K562 (cell line): ENCODE measurements around the gene SDC3. TPM values are rescaled to one million over a fixed set of nuclear protein-coding genes. Genes with fewer than 3 reads are reported as not detected.

Experiments
- ATAC-seq: fragments of 200-7000 bp; cut with Tn5 transposase; 3 replicates; pipeline ENCODE4 v1.9.1; 2020; ENCODE audit warnings: moderate library complexity
- BruUV-seq: library from RNA; stranded (reverse); fragments of 400-500 nt; replicated peaks from 2 replicates; lab custom pipeline; 2021; lab: Mats Ljungman, UMichigan
- CTCF ChIA-PET: fragments of 300-600 bp; formaldehyde crosslinking; extraction: SDS; loops from one replicate; lab custom pipeline; 2021; ENCODE audit warnings: low intra/inter-chr PET ratio; lab: Yijun Ruan, JAX
- POLR2A ChIA-PET: fragments of 300-600, 350-650 bp; sonication (Branson Sonifier 250); formaldehyde crosslinking; extraction: SDS; loops from one replicate; lab custom pipeline; 2021; ENCODE audit warnings: antibody characterized with exemption, inconsistent platforms; lab: Yijun Ruan, JAX
- DNase-seq, 4 experiments: peaks; one replicate each; pipeline versions ENCODE4 v3.0.0 to v3.0.0-alpha.2; 2011 to 2018; ENCODE audit warnings: low spot score in 3 of 4, mixed read lengths in 3 of 4; ENCODE audit errors: extremely low read depth in 1 of 4
- FAIRE-seq: peaks from 2 replicates; lab custom pipeline; 2011; peaks lifted over from hg19 to GRCh38; lab: Jason Lieb, UNC
- H2AFZ ChIP-seq: 2 replicates; pipeline ENCODE4 v1.6.0; 2011; ENCODE audit warnings: low read depth, low read length, control low read depth, inconsistent platforms
- H3K27ac ChIP-seq: fragments of 200-600 bp; 3 replicates; pipeline ENCODE4 v1.8.0; 2011; ENCODE audit warnings: low read depth, mild to moderate bottlenecking, control low read depth, inconsistent platforms, low read length, moderate library complexity, mixed read lengths; ENCODE audit errors: extremely low read depth
- H3K27me3 ChIP-seq, 2 experiments: fragments of 300-600 bp in 1 of 2; 2 replicates in 1 of 2; 3 replicates in 1 of 2; pipeline versions ENCODE4 v1.6.0 to v1.8.0; 2011; ENCODE audit warnings: inconsistent platforms in 2 of 2, low read length in 2 of 2, mild to moderate bottlenecking in 1 of 2, mixed read lengths in 1 of 2, moderate library complexity in 1 of 2; ENCODE audit not compliant: control insufficient read depth in 2 of 2, insufficient read depth in 2 of 2
- H3K36me3 ChIP-seq: fragments of 300-600 bp; 3 replicates; pipeline ENCODE4 v1.8.0; 2011; ENCODE audit warnings: mild to moderate bottlenecking, low read length, inconsistent platforms; ENCODE audit not compliant: control insufficient read depth, insufficient read depth
- H3K4me1 ChIP-seq, 2 experiments: fragments of 200-600 bp in 1 of 2; replicated peaks in 1 of 2; 2 replicates in 1 of 2; 3 replicates in 1 of 2; pipeline versions ENCODE4 v1.5.1 to v1.8.0; 2011; ENCODE audit warnings: inconsistent platforms in 2 of 2, low read length in 2 of 2, mild to moderate bottlenecking in 1 of 2, mixed read lengths in 1 of 2, moderate library complexity in 1 of 2; ENCODE audit not compliant: control insufficient read depth in 2 of 2, insufficient read depth in 2 of 2
- H3K4me2 ChIP-seq: 2 replicates; pipeline ENCODE4 v1.6.1; 2011; ENCODE audit warnings: low read length, control low read depth, inconsistent platforms, mixed read lengths; ENCODE audit not compliant: insufficient read depth
- H3K4me3 ChIP-seq: fragments of 200-600 bp; sonication (generic), shearing (Covaris generic); 2 replicates; pipeline ENCODE4 v1.5.1; 2016; ENCODE audit warnings: control low read depth, inconsistent platforms
- H3K79me2 ChIP-seq: fragments of 200-600 bp; 3 replicates; pipeline ENCODE4 v1.8.0; 2011; ENCODE audit warnings: low read length, inconsistent platforms; ENCODE audit not compliant: control insufficient read depth, insufficient read depth
- H3K9ac ChIP-seq, 2 experiments: 2 replicates each; pipeline versions ENCODE4 v1.6.0 to v1.6.1; 2011; ENCODE audit warnings: low read depth in 2 of 2, low read length in 2 of 2, control low read depth in 1 of 2, inconsistent platforms in 1 of 2, mild to moderate bottlenecking in 1 of 2, mixed read lengths in 1 of 2; ENCODE audit not compliant: insufficient read depth in 1 of 2
- H3K9me1 ChIP-seq: one replicate; pipeline ENCODE4 v1.6.0; 2011; ENCODE audit warnings: inconsistent platforms, mild to moderate bottlenecking, low read length, moderate library complexity; ENCODE audit not compliant: control insufficient read depth, insufficient read depth
- H3K9me3 ChIP-seq: replicated peaks from 2 replicates; pipeline ENCODE4 v1.5.1; 2011; ENCODE audit warnings: low read depth, low read length, inconsistent platforms; ENCODE audit not compliant: control insufficient read depth, insufficient read depth
- H4K20me1 ChIP-seq: replicated peaks from 2 replicates; pipeline ENCODE4 v1.6.1; 2011; ENCODE audit warnings: low read length, inconsistent platforms, mixed read lengths; ENCODE audit not compliant: control insufficient read depth, insufficient read depth
- HDAC6 ChIP-seq: IDR thresholded peaks from 2 replicates; pipeline ENCODE4 v1.6.1; 2012; ENCODE audit warnings: low read depth, mild to moderate bottlenecking, control low read depth, inconsistent platforms, low read length, moderate library complexity
- ZFP36 ChIP-seq: fragments of 150-350 bp; IDR thresholded peaks from 2 replicates; pipeline ENCODE4 v1.6.1; 2018; ENCODE audit warnings: low read length, low read depth; ENCODE audit not compliant: partially characterized antibody
- ZNF584 ChIP-seq: fragments of 200-800 bp; sonication (Bioruptor generic); IDR thresholded peaks from 2 replicates; pipeline ENCODE4 v1.6.1; 2016; ENCODE audit warnings: low read depth, mild to moderate bottlenecking, missing genetic modification characterization, missing compliant biosample characterization
- WGBS: fragments of 100-300 bp; shearing (Covaris generic); methylation state at CpG from one replicate; pipeline ENCODE4 v1.1.6; 2016; ENCODE audit warnings: low coverage, mixed read lengths; ENCODE audit not compliant: insufficient coverage; ENCODE audit errors: missing lambda C conversion rate; 5-methylcytosine and 5-hydroxymethylcytosine counted together
- in situ Hi-C: fragments of 300-500 bp; cut with MboI; formaldehyde crosslinking; loops from 4 replicates; pipeline ENCODE4 v1.15.0; 2018; ENCODE audit warnings: inconsistent platforms, mixed read lengths
- intact Hi-C: fragments of 100-400 bp; cut with micrococcal nuclease; formaldehyde crosslinking; loops from 2 replicates; pipeline ENCODE4 v1.14.2; 2022
- polyA plus RNA-seq, 8 experiments: library from polyadenylated mRNA; depleted of rRNA in 4 of 8; stranded (reverse) in 5 of 8; unstranded in 3 of 8; fragments of >200 nt; fragmentation: Nextera tagmentation in 2 of 8; fragmentation: Illumina TruSeq in 1 of 8; extraction: Ambion mirVana in 2 of 8; extraction: Trizol in 1 of 8; gene quantifications; 2 replicates each; pipeline versions ENCODE4 v1.2.1 to v1.2.3, GENCODE V29; 2011 to 2014; ENCODE audit warnings: inconsistent platforms in 1 of 8, missing spikeins in 1 of 8
- total RNA-seq, 7 experiments: library from RNA; depleted of rRNA in 6 of 7; stranded (reverse); fragments of >200 nt in 6 of 7; fragmentation: Illumina TruSeq in 2 of 7; extraction: Trizol in 2 of 7; gene quantifications; 2 replicates each; pipeline versions ENCODE4 v1.2.1 to v1.2.3, GENCODE V29; 2011 to 2021; ENCODE audit warnings: low replicate concordance in 1 of 7
- TF ChIP-seq, protein P1 (sequence below), 2 experiments: fragments of 450-650 bp; IDR thresholded peaks; 2 replicates each; pipeline ENCODE4 v1.6.1; 2016; ENCODE audit warnings: mild to moderate bottlenecking in 2 of 2, borderline replicate concordance in 1 of 2, low read depth in 1 of 2, moderate library complexity in 1 of 2
- TF ChIP-seq, protein P2 (sequence below): fragments of 250-450 bp; sonication (Bioruptor Pico); IDR thresholded peaks from 2 replicates; pipeline ENCODE4 v1.9.0; 2021; ENCODE audit warnings: mild to moderate bottlenecking, inconsistent platforms
- TF ChIP-seq, protein P3 (sequence below): sonication (generic); formaldehyde crosslinking; IDR thresholded peaks from 2 replicates; pipeline ENCODE4 v1.9.0; 2022; ENCODE audit warnings: mild to moderate bottlenecking, missing genetic modification reagents
- TF ChIP-seq, protein P4 (sequence below): fragments of 450-650 bp; formaldehyde crosslinking; IDR thresholded peaks from 2 replicates; pipeline ENCODE4 v1.4.0; 2022; ENCODE audit warnings: missing genetic modification characterization

Gene SDC3
- total and polyA plus RNA-seq, 9 of the 15 experiments (the other 6 are each of a cell fraction or from before 2014, with no cell fraction given): 0.38 to 44.1 (median 12.1) TPM

DNA sequence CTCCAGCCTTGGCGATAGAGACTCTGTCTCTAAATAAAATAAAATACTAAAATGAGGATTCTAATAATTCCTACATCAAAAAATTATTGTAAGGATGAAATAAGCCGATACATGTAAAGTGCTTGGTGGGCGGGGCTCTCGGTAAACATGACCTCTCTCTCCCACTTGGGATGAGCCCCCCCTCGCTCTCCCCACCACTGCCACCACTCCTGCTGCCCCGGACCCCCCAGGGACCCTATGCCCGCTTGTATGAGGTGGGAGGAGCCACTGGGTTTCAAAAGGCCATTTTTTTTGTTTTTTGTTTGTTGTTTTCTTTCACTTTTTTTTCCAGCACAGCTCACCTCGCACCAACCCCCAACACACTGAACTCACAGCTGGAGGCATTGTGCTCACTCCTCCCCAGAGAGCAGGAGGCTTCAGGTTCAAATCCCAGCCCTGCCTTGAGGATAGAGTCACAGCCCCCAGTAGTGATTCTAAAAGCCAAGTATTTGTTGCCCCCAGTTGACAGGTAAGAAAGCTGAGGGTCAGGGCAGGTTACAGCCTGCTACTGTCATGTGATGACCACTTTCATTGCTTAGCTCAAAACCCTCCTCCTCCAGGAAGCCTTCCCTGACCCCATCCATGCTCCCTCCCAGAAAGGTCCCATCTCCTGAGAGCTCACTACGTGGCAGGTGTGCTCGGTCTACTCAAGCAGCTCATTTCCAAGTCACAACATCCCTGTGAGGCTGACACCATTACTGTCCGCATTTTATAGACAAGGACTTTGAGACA lies 4.2 kb downstream of the SDC3 start:
- ATAC-seq (no peak), FAIRE-seq (no peak), DNase-seq (no peak)
- Histone ChIP-seq H3K27me3 (no peaks in the 10 kb centered on the region), H3K9me3 (no peaks in the 10 kb centered on the region), H4K20me1 (peaks cover 24% of the 10 kb centered on the region), H3K79me2 (peaks cover 19% of the 10 kb centered on the region), H3K9me1 (peaks cover 5% of the 10 kb centered on the region), H3K4me1 (peaks cover 44 to 69% of the 10 kb centered on the region in 2 experiments), H2AFZ (no peak overlapping the region), H3K4me2 (no peak overlapping the region), H3K36me3 (no peaks in the 10 kb centered on the region), H3K27ac (no peak overlapping the region), H3K9ac (no peak overlapping the region), H3K4me3 (no peak overlapping the region)
- WGBS: 68% methylated on average over 10 of the region's 11 CpGs
- in situ Hi-C loops (no loop called here), intact Hi-C loops (no loop called here)
- ChIA-PET POLR2A (interaction anchor here (0.5 to 1.5 kb wide), 6 partner anchors 10 to 117 kb away, joined by 3 to 7 read pairs (median 4); no protein-coding TSS in a partner anchor), CTCF (no interaction called here)
- BruUV-seq: no TSS peak
- TF ChIP-seq, protein P1, sequence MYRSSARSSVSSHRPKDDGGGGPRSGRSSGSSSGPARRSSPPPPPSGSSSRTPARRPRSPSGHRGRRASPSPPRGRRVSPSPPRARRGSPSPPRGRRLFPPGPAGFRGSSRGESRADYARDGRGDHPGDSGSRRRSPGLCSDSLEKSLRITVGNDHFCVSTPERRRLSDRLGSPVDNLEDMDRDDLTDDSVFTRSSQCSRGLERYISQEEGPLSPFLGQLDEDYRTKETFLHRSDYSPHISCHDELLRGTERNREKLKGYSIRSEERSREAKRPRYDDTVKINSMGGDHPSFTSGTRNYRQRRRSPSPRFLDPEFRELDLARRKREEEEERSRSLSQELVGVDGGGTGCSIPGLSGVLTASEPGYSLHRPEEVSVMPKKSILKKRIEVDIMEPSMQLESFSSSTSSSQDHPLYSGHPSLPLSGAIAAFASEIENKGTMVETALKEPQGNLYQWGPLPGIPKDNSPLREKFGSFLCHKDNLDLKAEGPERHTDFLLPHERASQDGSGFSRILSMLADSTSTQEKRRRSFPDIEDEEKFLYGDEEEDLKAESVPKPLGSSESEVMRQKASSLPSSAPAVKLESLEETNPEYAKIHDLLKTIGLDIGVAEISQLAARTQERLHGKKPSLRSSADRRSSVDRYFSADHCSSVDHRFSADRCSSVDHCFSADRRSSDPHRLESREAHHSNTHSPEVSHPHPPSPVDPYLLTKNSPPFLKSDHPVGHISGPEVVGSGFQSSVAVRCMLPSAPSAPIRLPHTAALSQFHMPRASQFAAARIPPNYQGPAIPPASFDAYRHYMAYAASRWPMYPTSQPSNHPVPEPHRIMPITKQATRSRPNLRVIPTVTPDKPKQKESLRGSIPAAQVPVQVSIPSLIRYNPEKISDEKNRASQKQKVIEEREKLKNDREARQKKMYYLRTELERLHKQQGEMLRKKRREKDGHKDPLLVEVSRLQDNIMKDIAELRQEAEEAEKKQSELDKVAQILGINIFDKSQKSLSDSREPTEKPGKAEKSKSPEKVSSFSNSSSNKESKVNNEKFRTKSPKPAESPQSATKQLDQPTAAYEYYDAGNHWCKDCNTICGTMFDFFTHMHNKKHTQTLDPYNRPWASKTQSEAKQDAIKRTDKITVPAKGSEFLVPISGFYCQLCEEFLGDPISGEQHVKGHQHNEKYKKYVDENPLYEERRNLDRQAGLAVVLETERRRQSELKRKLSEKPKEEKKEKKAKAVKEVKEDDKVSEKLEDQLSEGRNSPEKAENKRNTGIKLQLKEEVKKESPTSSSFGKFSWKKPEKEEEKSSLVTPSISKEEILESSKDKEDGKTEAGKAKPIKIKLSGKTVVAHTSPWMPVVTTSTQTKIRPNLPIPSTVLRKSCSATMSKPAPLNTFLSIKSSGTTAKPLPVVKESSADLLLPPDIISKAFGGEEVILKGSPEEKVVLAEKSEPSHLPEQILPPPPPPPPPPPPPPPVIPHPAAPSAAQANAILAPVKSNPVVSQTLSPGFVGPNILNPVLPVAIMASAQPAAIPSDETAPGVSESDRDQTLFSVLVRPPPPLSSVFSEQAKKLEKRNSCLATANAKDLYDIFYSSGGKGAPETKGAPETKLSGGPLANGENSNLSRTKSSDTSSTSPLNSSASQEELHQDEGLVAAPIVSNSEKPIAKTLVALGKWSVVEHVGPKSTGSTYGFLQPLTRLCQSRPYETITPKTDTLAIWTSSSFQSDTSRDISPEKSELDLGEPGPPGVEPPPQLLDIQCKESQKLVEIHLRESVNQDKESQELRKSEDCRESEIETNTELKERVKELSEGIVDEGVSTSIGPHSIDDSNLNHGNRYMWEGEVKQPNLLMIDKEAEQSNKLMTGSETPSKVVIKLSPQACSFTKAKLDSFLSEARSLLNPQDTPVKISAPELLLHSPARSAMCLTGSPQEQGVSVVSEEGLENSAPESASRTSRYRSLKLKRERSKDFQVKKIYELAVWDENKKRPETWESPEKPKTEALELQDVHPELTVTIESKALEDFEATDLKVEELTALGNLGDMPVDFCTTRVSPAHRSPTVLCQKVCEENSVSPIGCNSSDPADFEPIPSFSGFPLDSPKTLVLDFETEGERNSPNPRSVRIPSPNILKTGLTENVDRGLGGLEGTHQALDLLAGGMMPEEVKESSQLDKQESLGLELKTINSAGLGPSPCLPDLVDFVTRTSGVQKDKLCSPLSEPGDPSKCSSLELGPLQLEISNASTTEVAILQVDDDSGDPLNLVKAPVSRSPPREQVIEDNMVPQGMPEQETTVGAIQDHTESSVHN (IDR thresholded peaks at IDR 0.05; ENCODE audit: borderline replicate concordance in 1 of 2, low read depth in 1 of 2): no peak
- no peak for TF ChIP-seq HDAC6
- TF ChIP-seq, protein P2, sequence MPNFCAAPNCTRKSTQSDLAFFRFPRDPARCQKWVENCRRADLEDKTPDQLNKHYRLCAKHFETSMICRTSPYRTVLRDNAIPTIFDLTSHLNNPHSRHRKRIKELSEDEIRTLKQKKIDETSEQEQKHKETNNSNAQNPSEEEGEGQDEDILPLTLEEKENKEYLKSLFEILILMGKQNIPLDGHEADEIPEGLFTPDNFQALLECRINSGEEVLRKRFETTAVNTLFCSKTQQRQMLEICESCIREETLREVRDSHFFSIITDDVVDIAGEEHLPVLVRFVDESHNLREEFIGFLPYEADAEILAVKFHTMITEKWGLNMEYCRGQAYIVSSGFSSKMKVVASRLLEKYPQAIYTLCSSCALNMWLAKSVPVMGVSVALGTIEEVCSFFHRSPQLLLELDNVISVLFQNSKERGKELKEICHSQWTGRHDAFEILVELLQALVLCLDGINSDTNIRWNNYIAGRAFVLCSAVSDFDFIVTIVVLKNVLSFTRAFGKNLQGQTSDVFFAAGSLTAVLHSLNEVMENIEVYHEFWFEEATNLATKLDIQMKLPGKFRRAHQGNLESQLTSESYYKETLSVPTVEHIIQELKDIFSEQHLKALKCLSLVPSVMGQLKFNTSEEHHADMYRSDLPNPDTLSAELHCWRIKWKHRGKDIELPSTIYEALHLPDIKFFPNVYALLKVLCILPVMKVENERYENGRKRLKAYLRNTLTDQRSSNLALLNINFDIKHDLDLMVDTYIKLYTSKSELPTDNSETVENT (CRISPR knock-in tag): no peak
- peak; percentile 97 for TF ChIP-seq ZFP36
- no peak for TF ChIP-seq ZNF584 (CRISPR knock-in tag)
- TF ChIP-seq, protein P3, sequence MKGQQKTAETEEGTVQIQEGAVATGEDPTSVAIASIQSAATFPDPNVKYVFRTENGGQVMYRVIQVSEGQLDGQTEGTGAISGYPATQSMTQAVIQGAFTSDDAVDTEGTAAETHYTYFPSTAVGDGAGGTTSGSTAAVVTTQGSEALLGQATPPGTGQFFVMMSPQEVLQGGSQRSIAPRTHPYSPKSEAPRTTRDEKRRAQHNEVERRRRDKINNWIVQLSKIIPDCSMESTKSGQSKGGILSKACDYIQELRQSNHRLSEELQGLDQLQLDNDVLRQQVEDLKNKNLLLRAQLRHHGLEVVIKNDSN (CRISPR knock-in tag): peak; percentile 48
- TF ChIP-seq, protein P4, sequence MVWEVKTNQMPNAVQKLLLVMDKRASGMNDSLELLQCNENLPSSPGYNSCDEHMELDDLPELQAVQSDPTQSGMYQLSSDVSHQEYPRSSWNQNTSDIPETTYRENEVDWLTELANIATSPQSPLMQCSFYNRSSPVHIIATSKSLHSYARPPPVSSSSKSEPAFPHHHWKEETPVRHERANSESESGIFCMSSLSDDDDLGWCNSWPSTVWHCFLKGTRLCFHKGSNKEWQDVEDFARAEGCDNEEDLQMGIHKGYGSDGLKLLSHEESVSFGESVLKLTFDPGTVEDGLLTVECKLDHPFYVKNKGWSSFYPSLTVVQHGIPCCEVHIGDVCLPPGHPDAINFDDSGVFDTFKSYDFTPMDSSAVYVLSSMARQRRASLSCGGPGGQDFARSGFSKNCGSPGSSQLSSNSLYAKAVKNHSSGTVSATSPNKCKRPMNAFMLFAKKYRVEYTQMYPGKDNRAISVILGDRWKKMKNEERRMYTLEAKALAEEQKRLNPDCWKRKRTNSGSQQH (CRISPR knock-in tag): no peak
